CD14-positive monocyte (primary cell): Measurements from ENCODE around the gene SH3RF3. TPM values are rescaled to one million over a fixed set of nuclear protein-coding genes. Genes with fewer than 3 reads are reported as not detected.

ENCODE experiments used
- DNase-seq, 3 donors: peaks; one replicate each; pipeline ENCODE4 v3.0.0-alpha.2; 2011 to 2022
- H2AFZ ChIP-seq: 2 replicates; pipeline ENCODE4 v1.6.0; 2012; ENCODE audit warnings: mild to moderate bottlenecking, low read depth, low read length, inconsistent platforms; ENCODE audit not compliant: insufficient read depth, poor library complexity, severe bottlenecking
- H3K27ac ChIP-seq, 2 donors: 1 replicate in 1 of 2; 2 replicates in 1 of 2; pipeline ENCODE4 v1.5.1; 2012 to 2013; ENCODE audit warnings: low read length in 2 of 2, control low read depth in 1 of 2, inconsistent platforms in 1 of 2, low read depth in 1 of 2, mild to moderate bottlenecking in 1 of 2
- H3K27me3 ChIP-seq, 2 donors: one replicate each; pipeline versions ENCODE4 v1.6.0 to v1.6.1; 2011 to 2013; ENCODE audit warnings: low read length in 2 of 2; ENCODE audit not compliant: control insufficient read depth in 2 of 2, insufficient read depth in 2 of 2
- H3K36me3 ChIP-seq, 2 donors: replicated peaks in 1 of 2; 1 replicate in 1 of 2; 2 replicates in 1 of 2; pipeline versions ENCODE4 v1.5.1 to v1.6.1; 2012 to 2013; ENCODE audit warnings: low read length in 2 of 2, control low read depth in 1 of 2, inconsistent platforms in 1 of 2, mild to moderate bottlenecking in 1 of 2; ENCODE audit not compliant: insufficient read depth in 2 of 2, control insufficient read depth in 1 of 2
- H3K4me1 ChIP-seq, 2 donors: 1 replicate in 1 of 2; 2 replicates in 1 of 2; pipeline versions ENCODE4 v1.5.1 to v1.6.1; 2012 to 2013; ENCODE audit warnings: low read length in 2 of 2, control low read depth in 1 of 2, inconsistent platforms in 1 of 2, mild to moderate bottlenecking in 1 of 2, moderate library complexity in 1 of 2; ENCODE audit not compliant: insufficient read depth in 2 of 2, control insufficient read depth in 1 of 2
- H3K4me2 ChIP-seq: replicated peaks from 2 replicates; pipeline ENCODE3; 2012; ENCODE audit warnings: low read length, moderate library complexity, mild to moderate bottlenecking; ENCODE audit not compliant: poor library complexity, severe bottlenecking; ENCODE audit errors: extremely low read depth
- H3K4me3 ChIP-seq, 3 experiments: fragments of 200-600 bp in 1 of 3; sonication (generic) in 1 of 3; replicated peaks in 1 of 3; 1 replicate in 2 of 3; 2 replicates in 1 of 3; pipeline ENCODE4 v1.5.1; 2011 to 2013; ENCODE audit warnings: low read length in 3 of 3, mild to moderate bottlenecking in 3 of 3, control low read depth in 2 of 3, low read depth in 2 of 3, inconsistent platforms in 1 of 3, moderate library complexity in 1 of 3
- H3K79me2 ChIP-seq: 2 replicates; pipeline ENCODE4 v1.6.0; 2012; ENCODE audit warnings: mild to moderate bottlenecking, control low read depth, inconsistent platforms, low read length, moderate library complexity; ENCODE audit not compliant: insufficient read depth
- H3K9ac ChIP-seq: 2 replicates; pipeline ENCODE4 v1.6.0; 2017; ENCODE audit warnings: low read length, mild to moderate bottlenecking; ENCODE audit not compliant: insufficient read depth, poor library complexity, severe bottlenecking
- H3K9me3 ChIP-seq, 2 donors: replicated peaks in 1 of 2; 1 replicate in 1 of 2; 2 replicates in 1 of 2; pipeline versions ENCODE4 v1.5.1 to v1.6.1; 2012 to 2013; ENCODE audit warnings: low read length in 2 of 2, control low read depth in 1 of 2; ENCODE audit not compliant: control insufficient read depth in 1 of 2, insufficient read depth in 1 of 2
- H4K20me1 ChIP-seq: 2 replicates; pipeline ENCODE4 v1.6.0; 2012; ENCODE audit warnings: mild to moderate bottlenecking, low read length, control low read depth, moderate library complexity; ENCODE audit not compliant: insufficient read depth
- H3K27ac Mint-ChIP-seq, 7 donors: one replicate each; pipeline ENCODE4 v1.8.0; 2020; ENCODE audit warnings: mild to moderate bottlenecking in 7 of 7, mixed read lengths in 7 of 7, moderate library complexity in 6 of 7, inconsistent platforms in 2 of 7
- H3K27me3 Mint-ChIP-seq, 3 donors: one replicate each; pipeline ENCODE4 v1.8.0; 2021 to 2022; ENCODE audit warnings: low read depth in 3 of 3, mild to moderate bottlenecking in 3 of 3, mixed read lengths in 3 of 3, moderate library complexity in 3 of 3, inconsistent platforms in 1 of 3
- H3K36me3 Mint-ChIP-seq, 2 donors: one replicate each; pipeline ENCODE4 v1.8.0; 2020; ENCODE audit warnings: mixed read lengths in 2 of 2, inconsistent platforms in 1 of 2, mild to moderate bottlenecking in 1 of 2
- H3K4me1 Mint-ChIP-seq: one replicate; pipeline ENCODE4 v1.8.0; 2020; ENCODE audit warnings: mild to moderate bottlenecking, mixed read lengths
- H3K4me3 Mint-ChIP-seq, 2 donors: one replicate each; pipeline ENCODE4 v1.8.0; 2020; ENCODE audit warnings: mild to moderate bottlenecking in 2 of 2, mixed read lengths in 2 of 2, moderate library complexity in 1 of 2
- H3K9me3 Mint-ChIP-seq, 7 donors: one replicate each; pipeline ENCODE4 v1.8.0; 2020 to 2022; ENCODE audit warnings: mixed read lengths in 7 of 7, mild to moderate bottlenecking in 6 of 7, moderate library complexity in 6 of 7, inconsistent platforms in 2 of 7
- WGBS: methylation state at CpG from one replicate; pipeline ENCODE4 v1.1.5; 2013; ENCODE audit warnings: missing lambda C conversion rate; ENCODE audit not compliant: insufficient coverage; 5-methylcytosine and 5-hydroxymethylcytosine counted together
- intact Hi-C, 2 donors: fragments of 100-400 bp; cut with micrococcal nuclease; formaldehyde crosslinking; loops; one replicate each; pipeline versions ENCODE4 v1.15.0 to v1.15.1; 2023
- polyA plus RNA-seq, 3 donors: library from polyadenylated mRNA; depleted of rRNA in 1 of 3; unstranded in 2 of 3; stranded (reverse) in 1 of 3; fragments of 300-500 nt in 2 of 3; fragments of >200 nt in 1 of 3; fragmentation: Illumina TruSeq in 2 of 3; gene quantifications; 1 replicate in 2 of 3; 2 replicates in 1 of 3; pipeline ENCODE4 v1.2.3, GENCODE V29; 2012 to 2021
- TF ChIP-seq, protein P1 (sequence below): fragments of 200-600 bp; IDR thresholded peaks from one replicate; pipeline ENCODE4 v1.8.0; 2022; ENCODE audit warnings: antibody characterized with exemption, mild to moderate bottlenecking

Gene SH3RF3
- polyA plus RNA-seq, 3 donors = 0.25 to 0.75 (median 0.34) TPM

DNA sequence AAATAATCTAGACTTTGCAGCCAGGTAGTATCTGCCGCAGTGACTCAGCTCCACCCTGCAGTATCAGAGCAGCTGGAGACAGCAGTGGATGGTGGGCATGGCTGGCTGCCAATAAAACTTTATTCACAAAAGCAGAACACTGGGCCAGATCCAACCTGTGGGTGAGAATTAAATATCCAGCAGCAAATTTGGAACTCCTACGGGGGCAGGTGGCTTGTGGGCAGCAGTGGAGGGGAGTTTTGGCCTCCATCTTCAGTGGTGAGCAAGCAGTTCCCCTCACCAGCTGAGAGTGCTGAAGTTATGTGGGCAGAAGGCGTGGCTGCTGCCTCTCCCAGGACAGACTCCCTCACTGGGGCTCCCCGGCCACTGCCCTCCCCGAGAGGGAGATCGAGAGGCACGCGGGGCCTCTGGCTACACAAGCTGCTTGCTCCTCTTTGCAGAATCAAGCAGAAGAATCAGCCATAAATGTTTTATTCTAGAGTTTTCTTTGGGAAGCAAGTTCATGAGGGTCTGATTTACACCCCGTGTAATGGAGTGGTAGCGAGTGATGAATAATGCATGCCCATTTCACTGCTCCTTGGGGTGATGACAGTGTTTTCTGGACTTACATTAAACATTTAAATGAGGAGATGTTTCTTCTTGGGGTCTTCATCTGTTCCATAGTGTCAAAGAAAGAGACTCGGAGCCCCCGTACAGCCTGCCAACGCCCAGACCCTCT lies 280.5 kb downstream of the SH3RF3 start:
- H3K4me1 Mint-ChIP-seq = no peaks in the 10 kb centered on the region
- H3K4me2 ChIP-seq = no peak overlapping the region
- H3K9me3 ChIP-seq = no peaks in the 10 kb centered on the region
- H3K4me3 Mint-ChIP-seq = peak overlapping the region in 1 of 2 donors; percentile 20
- H3K27ac ChIP-seq = no peak overlapping the region
- no peak overlapping the region for H3K27ac Mint-ChIP-seq
- intact Hi-C loops = no loop called here
- H3K9ac ChIP-seq = no peak overlapping the region
- no peaks in the 10 kb centered on the region for H3K79me2 ChIP-seq
- DNase-seq = no peak
- H4K20me1 ChIP-seq = no peaks in the 10 kb centered on the region
- TF ChIP-seq, protein P1, sequence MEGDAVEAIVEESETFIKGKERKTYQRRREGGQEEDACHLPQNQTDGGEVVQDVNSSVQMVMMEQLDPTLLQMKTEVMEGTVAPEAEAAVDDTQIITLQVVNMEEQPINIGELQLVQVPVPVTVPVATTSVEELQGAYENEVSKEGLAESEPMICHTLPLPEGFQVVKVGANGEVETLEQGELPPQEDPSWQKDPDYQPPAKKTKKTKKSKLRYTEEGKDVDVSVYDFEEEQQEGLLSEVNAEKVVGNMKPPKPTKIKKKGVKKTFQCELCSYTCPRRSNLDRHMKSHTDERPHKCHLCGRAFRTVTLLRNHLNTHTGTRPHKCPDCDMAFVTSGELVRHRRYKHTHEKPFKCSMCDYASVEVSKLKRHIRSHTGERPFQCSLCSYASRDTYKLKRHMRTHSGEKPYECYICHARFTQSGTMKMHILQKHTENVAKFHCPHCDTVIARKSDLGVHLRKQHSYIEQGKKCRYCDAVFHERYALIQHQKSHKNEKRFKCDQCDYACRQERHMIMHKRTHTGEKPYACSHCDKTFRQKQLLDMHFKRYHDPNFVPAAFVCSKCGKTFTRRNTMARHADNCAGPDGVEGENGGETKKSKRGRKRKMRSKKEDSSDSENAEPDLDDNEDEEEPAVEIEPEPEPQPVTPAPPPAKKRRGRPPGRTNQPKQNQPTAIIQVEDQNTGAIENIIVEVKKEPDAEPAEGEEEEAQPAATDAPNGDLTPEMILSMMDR = no peak
- H3K36me3 ChIP-seq = no peaks in the 10 kb centered on the region
- no peak overlapping the region for H2AFZ ChIP-seq
- 90% methylated on average over 6 of the region's 13 CpGs for WGBS
- no peaks in the 10 kb centered on the region for H3K27me3 ChIP-seq
- H3K4me1 ChIP-seq = no peaks in the 10 kb centered on the region
- H3K36me3 Mint-ChIP-seq = no peaks in the 10 kb centered on the region
- no peak overlapping the region for H3K4me3 ChIP-seq
- H3K9me3 Mint-ChIP-seq = no peaks in the 10 kb centered on the region
- peaks cover 0 to 6% (median 3%) of the 10 kb centered on the region in 3 donors for H3K27me3 Mint-ChIP-seq

DNA sequence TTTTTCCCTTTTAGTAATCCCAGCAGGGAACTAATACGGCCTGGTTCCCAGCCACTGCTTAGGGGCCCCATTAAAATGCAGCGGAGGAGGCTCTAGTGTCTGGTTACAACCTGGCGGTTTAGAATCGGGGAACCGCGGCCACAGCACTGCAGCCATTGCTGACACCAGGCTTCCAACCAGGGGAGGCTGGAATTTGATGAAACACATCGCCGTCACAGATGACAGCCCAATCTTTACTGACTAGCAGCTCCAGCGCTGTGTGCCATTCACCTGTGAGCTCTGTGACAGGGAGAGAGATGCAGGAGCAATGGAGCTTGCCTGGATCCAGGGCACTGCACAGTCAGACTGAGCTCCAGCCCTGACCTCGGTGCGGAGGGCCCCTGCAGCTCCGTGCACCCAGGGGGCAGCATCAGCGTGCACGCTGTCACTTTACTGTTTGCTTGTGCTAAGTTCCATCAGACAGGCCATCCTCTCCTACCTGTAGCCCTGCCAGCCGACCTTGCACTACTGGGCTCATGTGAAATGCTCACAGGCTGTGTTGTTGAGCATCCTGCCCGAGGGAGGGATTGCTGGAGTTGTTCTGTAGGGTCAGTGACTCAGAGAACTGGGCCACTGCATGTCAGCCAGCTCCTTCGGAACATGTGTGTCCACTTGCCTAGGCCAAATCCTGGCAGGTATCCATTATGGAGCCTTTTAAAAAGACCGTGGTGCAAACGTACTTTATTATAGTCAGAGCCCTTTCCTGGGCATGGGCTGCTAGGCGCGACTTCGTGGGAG lies 281.2 kb downstream of the SH3RF3 start:
- Mint-ChIP-seq H3K27me3 (peaks cover 0 to 3% (median 1%) of the 10 kb centered on the region in 3 donors), H3K9me3 (no peaks in the 10 kb centered on the region), H3K36me3 (no peaks in the 10 kb centered on the region), H3K27ac (peak overlapping the region in 1 of 7 donors; percentile 24), H3K4me3 (peak overlapping the region in 1 of 2 donors; percentile 20), H3K4me1 (no peaks in the 10 kb centered on the region)
- TF ChIP-seq, protein P1 = no peak
- Histone ChIP-seq H3K4me1 (no peaks in the 10 kb centered on the region), H3K4me2 (no peak overlapping the region), H3K9ac (no peak overlapping the region), H3K27me3 (no peaks in the 10 kb centered on the region), H2AFZ (no peak overlapping the region), H3K4me3 (no peak overlapping the region), H3K27ac (no peak overlapping the region), H3K79me2 (no peaks in the 10 kb centered on the region), H3K36me3 (no peaks in the 10 kb centered on the region), H4K20me1 (no peaks in the 10 kb centered on the region), H3K9me3 (no peaks in the 10 kb centered on the region)
- intact Hi-C loops = no loop called here
- 95% methylated on average over 21 of the region's 22 CpGs for WGBS
- no peak for DNase-seq
